ENCODE results near the gene MARCHF2.
A peak's percentile ranks its signal among the peaks of the same experiment; 100 is the strongest.
"Not testable (repeated sequence)": the region's sequence is repeated elsewhere in the genome, so short reads cannot be mapped to it uniquely, and the experiment has no call there.

Gene MARCHF2

DNA sequence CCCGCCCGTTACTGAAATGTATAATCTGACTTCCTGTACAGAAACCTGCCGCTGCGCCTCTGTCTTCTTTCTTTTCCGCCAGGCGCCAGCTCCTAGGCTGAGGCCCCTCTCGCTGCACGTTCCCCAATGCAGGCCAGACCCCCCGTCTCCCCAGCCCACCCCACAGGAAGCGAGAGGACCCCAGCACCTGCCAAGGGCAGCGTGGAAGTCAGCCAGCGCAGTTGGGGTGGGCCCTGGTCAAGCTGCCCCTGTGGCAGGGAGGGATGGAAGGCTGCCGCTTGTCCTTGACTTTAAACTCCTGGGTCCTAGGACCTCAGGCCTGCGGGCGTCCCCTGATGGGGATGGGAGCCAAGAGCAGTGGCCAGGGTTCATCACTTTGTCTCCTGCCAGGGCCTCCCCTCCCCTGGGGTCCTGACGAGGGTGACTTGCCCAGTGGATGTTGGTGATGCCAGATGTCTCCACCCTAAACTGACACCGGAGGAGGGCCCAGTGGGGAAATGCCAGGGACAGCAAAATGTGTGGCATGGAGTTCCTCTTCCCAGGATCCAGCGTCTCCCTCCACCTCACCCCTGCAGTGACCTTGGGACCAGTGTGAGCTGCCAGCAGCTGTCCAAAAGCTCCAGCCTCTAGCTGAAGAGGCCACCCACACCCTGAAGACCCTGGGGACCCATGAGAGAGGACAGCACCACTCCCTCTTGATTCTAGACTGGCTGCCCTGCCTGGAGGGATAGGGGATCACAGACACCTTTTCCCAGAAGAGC, 8.5 kb upstream of the MARCHF2 start:
- DNase-seq (ENCODE audit: low read depth) = no peak
- TF ChIP-seq, protein P1, sequence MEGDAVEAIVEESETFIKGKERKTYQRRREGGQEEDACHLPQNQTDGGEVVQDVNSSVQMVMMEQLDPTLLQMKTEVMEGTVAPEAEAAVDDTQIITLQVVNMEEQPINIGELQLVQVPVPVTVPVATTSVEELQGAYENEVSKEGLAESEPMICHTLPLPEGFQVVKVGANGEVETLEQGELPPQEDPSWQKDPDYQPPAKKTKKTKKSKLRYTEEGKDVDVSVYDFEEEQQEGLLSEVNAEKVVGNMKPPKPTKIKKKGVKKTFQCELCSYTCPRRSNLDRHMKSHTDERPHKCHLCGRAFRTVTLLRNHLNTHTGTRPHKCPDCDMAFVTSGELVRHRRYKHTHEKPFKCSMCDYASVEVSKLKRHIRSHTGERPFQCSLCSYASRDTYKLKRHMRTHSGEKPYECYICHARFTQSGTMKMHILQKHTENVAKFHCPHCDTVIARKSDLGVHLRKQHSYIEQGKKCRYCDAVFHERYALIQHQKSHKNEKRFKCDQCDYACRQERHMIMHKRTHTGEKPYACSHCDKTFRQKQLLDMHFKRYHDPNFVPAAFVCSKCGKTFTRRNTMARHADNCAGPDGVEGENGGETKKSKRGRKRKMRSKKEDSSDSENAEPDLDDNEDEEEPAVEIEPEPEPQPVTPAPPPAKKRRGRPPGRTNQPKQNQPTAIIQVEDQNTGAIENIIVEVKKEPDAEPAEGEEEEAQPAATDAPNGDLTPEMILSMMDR (IDR thresholded peaks at IDR 0.05; ENCODE audit: low read depth, low read length, missing control alignments) = no peak
- no peak overlapping the region for H3K4me3 ChIP-seq (ENCODE audit: low read depth, low read length)

DNA sequence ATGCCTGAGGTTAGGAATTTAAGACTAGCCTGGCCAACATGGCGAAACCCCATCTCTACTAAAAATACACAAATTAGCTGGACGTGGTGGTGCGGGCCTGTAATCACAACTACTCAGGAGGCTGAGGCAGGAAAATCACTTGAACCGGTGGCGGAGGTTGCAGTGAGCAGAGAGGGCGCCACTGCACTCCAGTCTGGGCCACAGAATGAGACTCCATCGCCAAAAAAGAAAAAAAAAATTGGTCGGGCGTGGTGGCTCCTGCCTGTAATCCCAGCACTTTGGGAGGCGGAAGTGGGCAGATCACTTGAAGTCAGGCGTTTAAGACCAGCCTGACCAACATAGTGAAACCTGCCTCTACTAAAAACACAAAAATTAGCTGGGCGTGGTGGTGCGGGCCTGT, 2.4 kb upstream of the MARCHF2 start:
- DNase-seq (ENCODE audit: low read depth); H3K4me3 ChIP-seq (ENCODE audit: low read depth, low read length): not testable (repeated sequence)

GRCh38 chr19:8413629-8413995, 507 bp downstream of the MARCHF2 start:
- H3K4me3 ChIP-seq (ENCODE audit: low read depth, low read length) = peak overlapping the region; percentile 93
- DNase-seq (ENCODE audit: low read depth) = no peak
- TF ChIP-seq, protein P1 (IDR thresholded peaks at IDR 0.05; ENCODE audit: low read depth, low read length, missing control alignments) = no peak

DNA sequence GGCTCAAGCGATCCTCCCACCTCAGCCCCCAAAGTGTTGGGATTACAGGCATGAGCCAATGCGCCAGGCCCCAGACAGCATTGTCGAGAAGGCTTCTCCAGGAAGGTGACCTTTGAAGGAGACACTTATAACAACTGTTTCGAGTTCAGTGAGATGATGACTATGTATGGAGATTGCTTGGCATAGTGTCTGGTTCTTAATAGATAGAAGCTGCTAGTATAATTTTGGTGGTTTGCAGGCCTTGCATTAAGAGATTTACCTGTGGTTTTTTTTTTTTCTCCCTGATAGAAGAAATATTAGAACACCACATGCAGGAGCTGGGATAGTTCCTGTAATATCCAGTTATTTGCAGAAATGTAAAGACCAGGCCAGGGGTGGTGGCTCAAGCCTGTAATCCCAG, 3.7 kb downstream of the MARCHF2 start:
- H3K4me3 ChIP-seq (ENCODE audit: low read depth, low read length) = no peak overlapping the region
- TF ChIP-seq, protein P1 (IDR thresholded peaks at IDR 0.05; ENCODE audit: low read depth, low read length, missing control alignments) = no peak
- no peak for DNase-seq (ENCODE audit: low read depth)

DNA sequence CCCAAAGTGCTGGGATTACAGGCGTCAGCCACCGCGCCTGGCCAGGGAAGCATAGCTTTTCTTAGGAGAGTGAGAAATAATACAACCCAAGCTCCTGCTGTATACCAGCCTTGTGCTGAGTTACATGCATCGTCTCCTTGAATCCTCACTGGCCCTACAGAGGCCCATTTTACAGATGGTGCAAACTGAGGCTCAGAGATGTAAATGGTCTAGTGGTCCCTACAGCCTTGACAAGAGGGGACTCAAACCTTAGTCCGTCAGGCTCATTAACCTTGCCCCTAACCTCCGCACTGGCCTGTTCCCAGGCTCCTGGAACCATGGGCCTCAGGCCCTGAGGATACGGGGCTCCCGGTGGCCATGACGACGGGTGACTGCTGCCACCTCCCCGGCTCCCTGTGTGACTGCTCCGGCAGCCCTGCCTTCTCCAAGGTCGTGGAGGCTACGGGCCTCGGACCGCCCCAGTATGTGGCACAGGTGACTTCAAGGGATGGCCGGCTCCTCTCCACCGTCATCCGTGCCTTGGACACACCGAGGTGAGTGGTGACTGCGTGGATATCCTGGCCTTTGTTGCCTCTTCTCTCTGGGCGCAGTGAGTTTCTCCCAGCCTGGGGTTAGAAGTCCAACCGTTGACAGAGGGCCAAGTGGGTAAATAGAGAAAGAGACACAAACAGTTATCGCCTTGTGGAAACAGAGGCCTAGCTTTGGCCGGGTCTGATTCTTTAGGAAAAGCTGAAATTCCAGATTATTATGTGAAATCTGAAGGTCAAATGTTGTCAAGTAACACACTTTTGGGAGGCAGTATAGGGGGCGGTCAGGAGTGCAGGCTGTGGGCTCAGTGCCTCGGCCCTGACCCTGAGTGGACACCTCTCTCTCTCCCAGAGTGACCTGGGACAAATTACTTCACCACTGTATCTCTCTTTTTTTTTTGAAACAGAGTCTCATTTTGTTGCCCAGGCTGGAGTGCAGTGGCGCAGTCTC, 8.7 kb downstream of the MARCHF2 start:
- TF ChIP-seq, protein P1 (IDR thresholded peaks at IDR 0.05; ENCODE audit: low read depth, low read length, missing control alignments) = no peak
- DNase-seq (ENCODE audit: low read depth) = no peak
- no peak overlapping the region for H3K4me3 ChIP-seq (ENCODE audit: low read depth, low read length)

GRCh38 chr19:8423817-8424223, 10.7 kb downstream of the MARCHF2 start:
- H3K4me3 ChIP-seq (ENCODE audit: low read depth, low read length) = no peak overlapping the region
- TF ChIP-seq, protein P1 (IDR thresholded peaks at IDR 0.05; ENCODE audit: low read depth, low read length, missing control alignments) = no peak
- no peak for DNase-seq (ENCODE audit: low read depth)

DNA sequence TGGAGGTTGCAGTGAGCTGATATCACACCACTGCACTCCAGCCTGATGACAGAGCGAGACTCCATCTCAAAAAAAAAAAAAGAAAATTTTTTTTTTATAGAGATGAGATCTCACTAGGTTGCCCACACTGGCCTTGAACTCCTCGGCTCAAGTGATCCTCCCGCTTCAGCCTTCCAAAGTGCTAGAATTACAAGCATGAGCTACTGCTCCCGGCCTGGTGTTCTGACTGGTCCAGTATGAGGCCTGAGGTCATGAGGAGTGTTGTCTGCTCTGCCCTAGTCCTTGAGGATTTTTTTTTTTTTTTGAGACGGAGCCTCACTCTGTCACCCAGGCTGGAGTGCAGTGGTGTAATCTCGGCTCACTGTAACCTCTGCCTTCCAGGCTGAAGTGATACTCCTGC, 12.2 kb downstream of the MARCHF2 start:
- DNase-seq (ENCODE audit: low read depth); H3K4me3 ChIP-seq (ENCODE audit: low read depth, low read length): not testable (repeated sequence)

Measured in GM12864 (cell line).